GM12872 (cell line): ENCODE measurements around the gene GALNT2.

Experiments used
- CTCF ChIP-seq: IDR thresholded peaks from 3 replicates; pipeline ENCODE4 v1.5.1; 2011; ENCODE audit warnings: low read depth, mild to moderate bottlenecking, low read length, moderate library complexity; ENCODE audit not compliant: insufficient read depth

Gene GALNT2

GRCh38 chr1:230206207-230206606 lies 139.2 kb downstream of the GALNT2 start:
- TF ChIP-seq CTCF, result no peak

- no peak for TF ChIP-seq CTCF
Measured at GRCh38 chr1:230206976-230207375, 139.9 kb downstream of the GALNT2 start.

GRCh38 chr1:230207598-230207997 lies 140.6 kb downstream of the GALNT2 start:
- TF ChIP-seq CTCF, result no peak

- TF ChIP-seq CTCF, result no peak
Measured at GRCh38 chr1:230208619-230209261, 141.7 kb downstream of the GALNT2 start.

- TF ChIP-seq CTCF, result no peak
Measured at GRCh38 chr1:230210326-230210980, 143.4 kb downstream of the GALNT2 start.

GRCh38 chr1:230210981-230211336 lies 143.9 kb downstream of the GALNT2 start:
- TF ChIP-seq CTCF, result no peak

GRCh38 chr1:230211436-230212145 lies 144.6 kb downstream of the GALNT2 start:
- TF ChIP-seq CTCF, result no peak
